CD4-positive, alpha-beta T cell treated with Interleukin-4 for 1 hour (primary cell): ENCODE measurements around the gene RHOG.
"Not testable (repeated sequence)": the region's sequence is repeated elsewhere in the genome, so short reads cannot be mapped to it uniquely, and the experiment has no call there.

Experiments
- DNase-seq, 2 donors: peaks; one replicate each; pipeline ENCODE4 v3.0.0-alpha.2; 2020 to 2022

Gene RHOG

GRCh38 chr11:3832816-3833215 lies 7.9 kb downstream of the RHOG start:
- DNase-seq = no peak

- DNase-seq = no peak
Observed at GRCh38 chr11:3831378-3832239, 9.2 kb downstream of the RHOG start.

- DNase-seq = no peak
Observed at GRCh38 chr11:3830730-3831129, 10.0 kb downstream of the RHOG start.

- DNase-seq = no peak
Observed at GRCh38 chr11:3830088-3830487, 10.7 kb downstream of the RHOG start.

GRCh38 chr11:3827434-3828186 lies 13.1 kb downstream of the RHOG start:
- no peak for DNase-seq

GRCh38 chr11:3826721-3827120 lies 14.0 kb downstream of the RHOG start:
- DNase-seq = no peak

GRCh38 chr11:3825473-3826154 lies 15.1 kb downstream of the RHOG start:
- DNase-seq = no peak

- DNase-seq = peak; percentile 85 to 86
Observed at GRCh38 chr11:3824714-3825472, 15.9 kb downstream of the RHOG start.

GRCh38 chr11:3823762-3824506 lies 16.8 kb downstream of the RHOG start:
- DNase-seq = no peak

- no peak for DNase-seq
Observed at GRCh38 chr11:3823303-3823702, 17.5 kb downstream of the RHOG start.

GRCh38 chr11:3822312-3822711 lies 18.4 kb downstream of the RHOG start:
- DNase-seq = no peak

- DNase-seq = no peak
Observed at GRCh38 chr11:3820971-3821370, 19.8 kb downstream of the RHOG start.

- DNase-seq = no peak
Observed at GRCh38 chr11:3817181-3817800, 23.5 kb downstream of the RHOG start.

- DNase-seq = no peak
Observed at GRCh38 chr11:3816673-3817072, 24.1 kb downstream of the RHOG start.

GRCh38 chr11:3815845-3816244 lies 24.9 kb downstream of the RHOG start:
- DNase-seq = no peak

- DNase-seq = not testable (repeated sequence)
Observed at GRCh38 chr11:3814832-3815231, 25.9 kb downstream of the RHOG start.

- no peak for DNase-seq
Observed at GRCh38 chr11:3810951-3811350, 29.8 kb downstream of the RHOG start.

GRCh38 chr11:3810446-3810845 lies 30.3 kb downstream of the RHOG start:
- DNase-seq = no peak

GRCh38 chr11:3809624-3809928 lies 31.2 kb downstream of the RHOG start:
- no peak for DNase-seq

- DNase-seq = peak; percentile 64 to 70
Observed at GRCh38 chr11:3808861-3809623, 31.7 kb downstream of the RHOG start.
